ENCODE data around the gene GALC. TPM values are rescaled to one million over a fixed set of nuclear protein-coding genes. Genes with fewer than 3 reads are reported as not detected.

GALC gene
- total and polyA plus RNA-seq, 10 donors: 3.8 to 61.7 (median 35.9) TPM

- no peaks in the 10 kb centered on the region for H3K9me3 ChIP-seq
- H3K27me3 ChIP-seq (replicated peaks in 1 of 7): no peaks in the 10 kb centered on the region
- no peak overlapping the region for H3K4me3 ChIP-seq
- H3K4me1 ChIP-seq: peaks cover 12 to 42% (median 34%) of the 10 kb centered on the region in 6 donors
- no peak for DNase-seq
- no peak for TF ChIP-seq POLR2AphosphoS5 (IDR thresholded peaks at IDR 0.05)
- TF ChIP-seq CTCF (IDR thresholded peaks at IDR 0.05 in 8 of 11, conservative IDR thresholded peaks at IDR 0.05 in 3 of 11): no peak
- TF ChIP-seq POLR2A (IDR thresholded peaks at IDR 0.05): no peak
- 95 to 100% (median 96%) methylated on average over 5 of the region's 5 CpGs for WGBS, 5 donors
- peaks cover 0 to 31% (median 6%) of the 10 kb centered on the region in 6 donors for H3K36me3 ChIP-seq
- H3K27ac ChIP-seq: no peak overlapping the region
- intact Hi-C loops (cut with DNase I; ENCODE audit: low total_unique reads): no loop called here
Measured at GRCh38 chr14:87989221-87989955, 3.6 kb downstream of the GALC start.

GRCh38 chr14:87979689-87980088 lies 13.3 kb downstream of the GALC start:
- H3K27ac ChIP-seq: no peak overlapping the region
- H3K36me3 ChIP-seq: peaks cover 0 to 92% (median 26%) of the 10 kb centered on the region in 6 donors
- intact Hi-C loops (cut with DNase I; ENCODE audit: low total_unique reads): no loop called here
- WGBS, 5 donors: 86 to 97% (median 95%) methylated on average over 1 of the region's 1 CpG
- no peaks in the 10 kb centered on the region for H3K4me1 ChIP-seq
- H3K9me3 ChIP-seq: no peaks in the 10 kb centered on the region
- no peak for DNase-seq
- H3K4me3 ChIP-seq: no peak overlapping the region
- TF ChIP-seq POLR2AphosphoS5 (IDR thresholded peaks at IDR 0.05) (no peak), CTCF (IDR thresholded peaks at IDR 0.05 in 8 of 11, conservative IDR thresholded peaks at IDR 0.05 in 3 of 11) (no peak), POLR2A (IDR thresholded peaks at IDR 0.05) (no peak)
- H3K27me3 ChIP-seq (replicated peaks in 1 of 7): no peaks in the 10 kb centered on the region

GRCh38 chr14:87975636-87976035 lies 17.3 kb downstream of the GALC start:
- intact Hi-C loops (cut with DNase I; ENCODE audit: low total_unique reads): no loop called here
- Histone ChIP-seq H3K36me3 (peaks cover 0 to 74% (median 9%) of the 10 kb centered on the region in 6 donors), H3K27me3 (replicated peaks in 1 of 7) (no peaks in the 10 kb centered on the region), H3K27ac (no peak overlapping the region), H3K4me3 (no peak overlapping the region), H3K4me1 (no peaks in the 10 kb centered on the region), H3K9me3 (no peaks in the 10 kb centered on the region)
- TF ChIP-seq POLR2A (IDR thresholded peaks at IDR 0.05) (no peak), POLR2AphosphoS5 (IDR thresholded peaks at IDR 0.05) (no peak), CTCF (IDR thresholded peaks at IDR 0.05 in 8 of 11, conservative IDR thresholded peaks at IDR 0.05 in 3 of 11) (no peak)
- DNase-seq: no peak

- H3K27me3 ChIP-seq (replicated peaks in 1 of 7): no peaks in the 10 kb centered on the region
- WGBS, 5 donors: 73 to 86% (median 82%) methylated on average over 2 of the region's 2 CpGs
- no peak overlapping the region for H3K4me3 ChIP-seq
- intact Hi-C loops (cut with DNase I; ENCODE audit: low total_unique reads): no loop called here
- H3K4me1 ChIP-seq: no peaks in the 10 kb centered on the region
- no peak for TF ChIP-seq POLR2A (IDR thresholded peaks at IDR 0.05)
- no peak for TF ChIP-seq POLR2AphosphoS5 (IDR thresholded peaks at IDR 0.05)
- TF ChIP-seq CTCF (IDR thresholded peaks at IDR 0.05 in 8 of 11, conservative IDR thresholded peaks at IDR 0.05 in 3 of 11): no peak
- H3K36me3 ChIP-seq: peaks cover 0 to 76% (median 13%) of the 10 kb centered on the region in 6 donors
- no peaks in the 10 kb centered on the region for H3K9me3 ChIP-seq
- no peak for DNase-seq
- H3K27ac ChIP-seq: no peak overlapping the region
Measured at GRCh38 chr14:87971010-87971409, 22.0 kb downstream of the GALC start.
